Pons (tissue), 1 donor: ENCODE data around the gene CPSF2.
A peak's percentile ranks its signal among the peaks of the same experiment; 100 is the strongest.
"Not testable (repeated sequence)": the region's sequence is repeated elsewhere in the genome, so short reads cannot be mapped to it uniquely, and the experiment has no call there.

Experiments
- DNase-seq: peaks from one replicate; pipeline ENCODE4 v3.0.0-alpha.2; 2016; ENCODE audit warnings: low spot score

The CPSF2 gene

DNA sequence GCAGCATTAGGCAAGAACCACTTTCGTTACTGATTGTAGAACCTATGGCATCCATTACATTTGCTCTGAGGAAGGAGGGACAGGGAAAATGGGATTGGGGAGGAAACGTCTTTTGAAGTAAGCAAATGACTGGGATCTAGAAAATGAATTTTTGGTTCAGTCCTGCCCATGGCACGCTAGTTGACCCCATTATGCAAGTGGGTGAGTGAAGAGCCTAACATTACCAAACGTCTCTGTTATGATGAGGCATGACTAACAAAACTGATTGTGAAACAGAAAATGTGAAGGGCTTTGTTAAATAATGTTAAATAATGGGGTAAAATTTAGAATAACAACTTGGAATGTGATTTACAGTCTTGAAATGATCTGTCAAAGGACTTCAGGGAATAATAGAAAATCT lies 38.9 kb downstream of the CPSF2 start:
- no peak for DNase-seq

DNA sequence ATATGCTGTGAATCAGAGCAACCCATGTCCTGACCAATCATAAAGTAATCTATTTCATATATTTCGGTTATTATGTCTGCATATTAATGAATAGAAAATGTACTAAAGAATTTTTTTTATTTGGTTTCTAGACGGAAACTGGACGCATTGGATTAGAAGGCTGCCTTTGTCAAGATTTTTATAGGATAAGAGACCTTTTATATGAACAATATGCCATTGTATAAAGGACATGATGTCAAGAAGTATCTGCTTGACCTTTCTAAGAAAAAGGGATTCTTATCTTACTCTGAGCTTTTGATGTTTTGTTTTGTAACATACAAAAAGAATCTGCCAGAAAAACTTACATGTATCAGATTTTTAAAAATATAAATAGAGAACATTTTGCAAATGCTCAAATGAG lies 39.8 kb downstream of the CPSF2 start:
- DNase-seq: peak; percentile 32

DNA sequence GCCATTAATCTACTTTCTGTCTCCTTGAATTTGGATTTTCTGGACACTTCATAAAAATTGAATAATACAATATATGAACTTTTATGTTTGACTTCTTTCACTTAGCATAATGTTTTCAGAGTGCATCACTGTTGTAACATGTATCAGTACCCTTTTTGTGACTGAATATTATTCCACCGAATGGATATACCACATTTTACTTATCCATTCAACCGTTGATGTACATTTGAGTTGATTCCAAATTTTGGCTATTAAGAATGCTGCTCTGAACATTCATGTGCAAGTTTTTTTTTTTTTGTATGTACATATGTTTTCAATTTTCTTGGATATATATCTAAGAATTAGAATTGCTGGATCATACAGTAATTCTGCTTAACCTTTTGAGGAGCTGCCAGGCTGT lies 43.2 kb downstream of the CPSF2 start:
- no peak for DNase-seq

GRCh38 chr14:92173668-92174067 lies 51.9 kb downstream of the CPSF2 start:
- DNase-seq: no peak

GRCh38 chr14:92175811-92176210 lies 54.0 kb downstream of the CPSF2 start:
- no peak for DNase-seq

GRCh38 chr14:92176476-92176875 lies 54.7 kb downstream of the CPSF2 start:
- DNase-seq: no peak

DNA sequence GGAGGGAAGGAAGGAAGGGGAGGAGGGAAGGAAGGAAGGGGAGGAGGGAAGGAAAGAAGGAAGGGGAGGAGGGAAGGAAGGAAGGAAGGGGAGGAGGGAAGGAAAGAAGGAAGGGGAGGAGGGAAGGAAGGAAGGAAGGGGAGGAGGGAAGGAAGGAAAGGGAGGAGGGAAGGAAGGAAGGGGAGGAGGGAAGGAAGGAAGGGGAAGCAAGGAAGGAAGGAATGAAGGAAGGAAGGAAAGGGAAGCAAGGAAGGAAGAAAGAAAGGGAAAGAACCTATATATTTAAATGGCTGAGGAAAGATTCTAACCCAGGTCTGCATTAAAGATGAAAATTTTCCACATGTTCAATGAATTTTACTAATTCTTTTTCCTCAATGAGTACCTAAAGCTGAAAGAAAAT lies 57.4 kb downstream of the CPSF2 start:
- not testable (repeated sequence) for DNase-seq

DNA sequence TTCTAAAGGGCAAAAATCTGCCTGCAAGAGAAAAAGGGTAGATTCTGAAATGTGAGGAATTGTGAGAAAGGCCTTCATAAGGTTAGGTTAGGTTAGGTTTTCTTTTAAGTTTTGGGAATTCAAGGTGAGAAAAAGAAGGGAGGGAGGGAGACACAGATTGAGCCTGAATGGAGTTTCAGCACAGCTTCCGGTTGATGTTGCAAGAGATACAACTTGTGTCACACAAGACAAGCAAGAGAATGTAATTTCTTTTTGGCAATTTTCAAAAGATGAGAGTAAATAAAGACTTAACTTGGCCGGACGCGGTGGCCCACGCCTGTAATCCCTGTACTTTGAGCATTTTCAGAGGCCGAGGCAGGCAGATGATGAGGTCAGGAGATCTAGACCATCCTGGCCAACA lies 63.8 kb downstream of the CPSF2 start:
- DNase-seq: no peak

GRCh38 chr14:92187616-92188015 lies 65.8 kb downstream of the CPSF2 start:
- not testable (repeated sequence) for DNase-seq

GRCh38 chr14:92190768-92191167 lies 69.0 kb downstream of the CPSF2 start:
- DNase-seq: no peak

DNA sequence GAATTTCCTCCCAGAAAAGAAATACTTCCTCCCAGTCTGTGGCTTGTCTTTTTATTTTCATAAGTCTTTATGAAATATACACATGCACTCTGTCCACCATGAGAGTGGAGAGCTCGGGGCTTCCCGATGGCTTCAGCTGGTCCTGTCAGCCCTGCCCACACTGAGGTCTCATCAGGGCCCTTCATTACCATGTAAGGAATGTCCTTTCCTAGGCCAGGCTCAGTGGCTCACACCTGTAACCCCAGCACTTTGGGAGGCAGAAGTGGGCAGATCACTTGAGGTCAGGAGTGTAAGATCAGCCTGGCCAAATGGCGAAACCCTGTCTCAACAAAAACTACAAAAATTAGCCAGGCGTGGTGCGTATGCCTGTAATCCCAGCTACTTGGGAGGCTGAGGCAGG lies 77.0 kb downstream of the CPSF2 start:
- no peak for DNase-seq

DNA sequence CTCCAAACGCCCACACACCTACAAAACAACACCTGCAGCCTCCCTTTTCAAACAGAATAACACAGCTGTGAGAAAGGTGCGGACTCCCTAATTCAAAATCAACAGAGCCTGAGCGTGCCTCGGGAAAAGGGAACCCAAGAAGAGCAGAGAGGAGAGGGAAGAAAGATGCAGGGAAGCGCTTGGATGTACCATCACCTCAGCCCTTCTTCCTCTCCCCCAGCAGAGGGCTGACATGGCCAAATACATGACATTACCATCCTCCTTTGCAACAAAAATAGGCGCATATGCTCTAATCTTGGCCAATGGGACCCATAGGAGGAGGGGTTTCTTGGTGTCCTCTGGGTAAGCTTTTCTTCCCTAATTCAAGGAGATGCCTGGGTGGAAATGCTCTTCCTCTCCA lies 78.0 kb downstream of the CPSF2 start:
- DNase-seq: no peak

DNA sequence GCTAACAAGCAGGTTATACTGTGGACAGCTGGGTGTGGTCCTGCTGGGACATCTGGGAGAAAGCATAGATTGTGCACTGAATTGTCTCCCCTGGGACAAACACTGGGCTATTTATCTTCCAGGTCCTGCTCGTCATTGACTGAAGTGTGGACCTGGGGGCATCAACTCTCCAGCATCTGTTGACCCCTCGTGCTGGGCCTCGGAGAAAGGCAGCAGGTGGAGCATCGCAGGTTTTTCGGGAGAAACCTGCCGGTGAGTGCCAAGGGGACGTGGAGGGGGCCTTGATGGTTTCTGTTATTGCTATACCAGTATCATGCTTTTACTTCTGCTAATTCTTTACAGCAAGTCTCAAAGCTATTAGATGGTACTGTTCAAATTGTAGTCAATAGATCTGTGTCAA lies 81.3 kb downstream of the CPSF2 start:
- no peak for DNase-seq

- no peak for DNase-seq
Measured at GRCh38 chr14:92204792-92205191, 83.0 kb downstream of the CPSF2 start.

DNA sequence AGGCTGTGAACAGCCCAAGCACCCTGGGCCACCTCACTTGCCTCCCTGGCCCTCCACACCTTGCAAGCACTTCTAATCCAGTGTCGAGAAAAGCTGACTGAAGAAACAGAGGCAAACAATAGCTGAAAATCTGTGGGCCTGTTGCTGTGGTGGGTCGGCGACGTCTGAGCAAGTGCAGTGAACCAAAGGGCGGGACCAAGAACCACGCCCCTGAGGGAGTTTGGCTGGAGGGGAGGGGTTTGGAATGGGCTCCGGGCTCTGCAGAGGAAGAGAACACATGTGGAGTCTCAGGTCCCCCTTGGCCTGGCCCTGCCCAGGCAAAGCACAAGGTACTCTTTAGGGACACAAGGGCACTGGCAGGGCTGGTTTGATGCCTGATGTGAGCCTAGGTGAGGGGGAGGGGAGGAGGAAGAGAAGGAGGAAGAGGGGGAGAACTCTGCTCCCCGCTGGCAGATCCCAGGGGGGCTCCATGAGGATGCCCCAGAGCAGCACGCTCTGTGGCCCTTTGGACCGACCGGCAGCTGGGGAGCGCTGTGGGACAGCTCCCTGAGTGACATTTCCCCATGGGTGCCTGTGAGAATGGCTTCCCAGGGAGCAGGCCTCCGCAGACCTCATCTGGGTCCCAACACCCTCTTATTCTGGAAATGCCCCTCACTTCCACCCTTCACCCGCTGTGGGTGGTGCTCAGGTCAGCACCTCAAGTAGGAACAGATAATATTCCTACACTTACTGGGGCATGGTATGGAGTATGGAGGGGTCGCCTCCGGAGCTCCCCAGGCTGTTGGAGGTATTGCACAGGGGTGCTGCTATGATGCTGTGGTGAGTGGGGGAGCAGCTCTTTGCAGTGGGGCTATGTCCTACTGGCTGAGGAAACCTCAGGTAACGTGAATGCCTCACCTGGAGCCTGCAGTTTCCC lies 85.5 kb downstream of the CPSF2 start:
- DNase-seq: no peak

GRCh38 chr14:92207928-92208265 lies 86.1 kb downstream of the CPSF2 start:
- no peak for DNase-seq

- no peak for DNase-seq
Measured at GRCh38 chr14:92209141-92209540, 87.4 kb downstream of the CPSF2 start.

DNA sequence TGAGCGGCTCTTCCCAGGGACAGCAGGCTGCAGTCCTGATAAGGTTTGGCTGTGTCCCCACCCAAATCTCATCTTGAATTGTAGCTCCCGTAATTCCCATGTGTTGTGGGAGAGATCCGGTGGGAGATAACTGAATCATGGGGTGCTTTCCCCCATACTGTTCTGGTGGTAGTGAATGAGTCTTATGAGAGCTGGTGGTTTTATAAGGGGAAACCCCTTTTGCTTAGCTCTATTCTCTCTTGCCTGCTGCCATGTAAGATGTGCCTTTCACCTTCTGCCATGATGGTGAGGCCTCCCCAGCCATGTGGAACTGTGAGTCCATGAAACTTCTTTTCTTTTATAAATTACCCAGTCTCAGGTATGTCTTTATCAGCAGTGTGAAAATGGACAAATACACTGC lies 91.4 kb downstream of the CPSF2 start:
- DNase-seq: not testable (repeated sequence)

GRCh38 chr14:92215579-92215978 lies 93.8 kb downstream of the CPSF2 start:
- no peak for DNase-seq

DNA sequence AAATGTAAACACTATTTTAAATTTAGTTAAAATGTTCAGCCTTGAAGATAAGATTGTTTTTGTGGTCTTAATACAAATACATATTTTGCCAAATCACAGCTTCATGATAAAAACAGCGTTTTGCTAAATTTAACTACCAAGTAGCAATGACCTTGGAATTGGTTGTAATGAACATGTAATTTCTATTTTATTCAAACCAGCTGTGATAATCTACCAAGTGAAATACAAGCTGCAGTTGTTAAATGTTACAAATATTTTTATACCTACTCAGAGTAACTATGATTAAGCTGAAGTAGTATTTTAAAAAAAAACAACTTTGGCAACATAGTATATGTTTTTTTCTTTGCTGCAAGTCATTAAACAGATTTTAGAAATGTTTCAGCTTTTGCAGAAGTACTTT lies 96.2 kb downstream of the CPSF2 start:
- DNase-seq: no peak
